NK-92 treated with Interleukin-12 subunit alpha and Interleukin-12 subunit beta, amount 100 ng/mL, for 24 hours (cell line): Measurements from ENCODE around the gene EIF6.

Experiments used
- DNase-seq: peaks from one replicate; lab custom pipeline; 2025; lab: John Stamatoyannopoulos, UW

The EIF6 gene

DNA sequence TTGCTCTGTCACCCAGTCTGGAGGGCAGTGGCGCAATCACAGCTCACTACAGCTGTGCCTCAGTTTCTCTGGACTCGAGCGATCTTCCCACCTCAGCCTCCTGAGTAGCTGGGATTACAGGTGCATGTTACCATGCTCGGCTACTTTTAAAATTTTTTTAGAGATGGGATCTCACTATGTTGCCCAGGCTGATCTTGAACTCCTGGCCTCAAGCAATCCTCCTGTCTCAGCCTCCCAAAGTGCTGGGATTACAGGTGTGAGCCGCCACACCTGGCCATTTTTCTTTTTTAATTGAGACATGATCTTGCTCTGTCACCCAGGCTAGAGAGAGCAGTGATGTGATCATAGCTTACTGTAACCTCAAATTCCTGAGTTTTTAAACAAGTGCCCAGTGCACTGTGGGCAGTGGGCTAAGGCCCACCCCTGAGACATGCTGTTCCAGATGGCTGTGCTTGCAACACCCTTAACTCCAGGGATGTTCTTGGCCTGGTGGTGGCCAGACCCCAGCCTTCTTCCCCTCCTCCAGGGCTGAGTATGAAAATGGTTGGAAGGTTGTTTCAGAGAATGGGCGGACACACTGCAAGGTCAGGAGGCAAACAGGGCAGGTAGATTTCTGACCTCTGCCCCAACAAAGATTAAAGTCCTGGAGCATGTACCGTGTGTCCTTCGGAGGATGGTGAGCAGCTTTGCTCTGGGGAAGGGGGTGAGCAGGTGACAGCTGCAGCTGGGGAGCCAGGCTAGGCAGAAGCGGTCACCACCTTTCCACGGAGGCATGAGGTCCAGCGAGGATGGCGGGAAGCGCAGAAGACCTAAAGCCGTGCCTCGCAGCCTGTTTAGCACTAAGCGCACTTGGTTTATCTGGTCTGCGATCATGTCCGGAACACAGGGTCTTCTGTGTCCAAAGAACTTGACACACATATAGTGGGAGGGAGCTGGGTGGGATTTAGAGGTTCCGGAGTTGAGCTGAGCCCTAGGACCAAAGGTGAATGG, 9.0 kb upstream of the EIF6 start:
- DNase-seq, result no peak

DNA sequence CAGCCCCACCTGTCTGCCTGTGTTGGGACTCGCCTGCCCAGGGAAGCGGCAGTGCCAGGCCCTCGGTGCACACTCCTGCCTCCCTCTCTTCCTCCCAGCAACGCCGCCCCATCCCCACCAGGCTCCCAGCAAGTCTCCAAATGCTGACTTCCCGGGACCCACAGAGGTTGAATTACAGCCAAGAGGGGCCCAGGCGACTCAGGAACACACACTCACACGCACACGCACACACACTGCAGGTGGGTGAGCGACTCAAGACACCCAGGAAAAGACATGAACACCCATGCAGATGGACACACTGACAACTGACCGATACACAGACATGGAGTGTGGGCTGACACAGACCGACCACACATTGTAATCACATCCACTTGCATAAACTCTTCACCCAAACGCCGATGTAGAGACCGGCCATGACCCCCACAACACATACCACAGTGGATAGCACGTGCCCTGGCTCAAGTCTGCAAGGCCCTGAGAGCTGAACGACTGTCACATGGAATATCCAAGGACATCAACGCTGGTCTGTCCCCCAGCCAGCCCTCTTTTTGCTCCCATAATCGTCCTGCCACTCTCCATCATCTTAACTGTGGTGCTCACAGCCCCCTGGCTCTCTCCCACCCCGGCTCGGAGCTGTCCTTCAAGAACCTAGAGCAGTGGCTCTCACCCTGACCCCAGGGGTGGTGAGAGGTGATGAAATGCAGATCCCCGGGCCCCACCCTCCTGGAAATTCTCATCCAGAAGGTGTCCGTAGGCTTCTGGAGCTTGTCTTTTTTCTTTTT, 8.1 kb upstream of the EIF6 start:
- DNase-seq, result no peak

DNA sequence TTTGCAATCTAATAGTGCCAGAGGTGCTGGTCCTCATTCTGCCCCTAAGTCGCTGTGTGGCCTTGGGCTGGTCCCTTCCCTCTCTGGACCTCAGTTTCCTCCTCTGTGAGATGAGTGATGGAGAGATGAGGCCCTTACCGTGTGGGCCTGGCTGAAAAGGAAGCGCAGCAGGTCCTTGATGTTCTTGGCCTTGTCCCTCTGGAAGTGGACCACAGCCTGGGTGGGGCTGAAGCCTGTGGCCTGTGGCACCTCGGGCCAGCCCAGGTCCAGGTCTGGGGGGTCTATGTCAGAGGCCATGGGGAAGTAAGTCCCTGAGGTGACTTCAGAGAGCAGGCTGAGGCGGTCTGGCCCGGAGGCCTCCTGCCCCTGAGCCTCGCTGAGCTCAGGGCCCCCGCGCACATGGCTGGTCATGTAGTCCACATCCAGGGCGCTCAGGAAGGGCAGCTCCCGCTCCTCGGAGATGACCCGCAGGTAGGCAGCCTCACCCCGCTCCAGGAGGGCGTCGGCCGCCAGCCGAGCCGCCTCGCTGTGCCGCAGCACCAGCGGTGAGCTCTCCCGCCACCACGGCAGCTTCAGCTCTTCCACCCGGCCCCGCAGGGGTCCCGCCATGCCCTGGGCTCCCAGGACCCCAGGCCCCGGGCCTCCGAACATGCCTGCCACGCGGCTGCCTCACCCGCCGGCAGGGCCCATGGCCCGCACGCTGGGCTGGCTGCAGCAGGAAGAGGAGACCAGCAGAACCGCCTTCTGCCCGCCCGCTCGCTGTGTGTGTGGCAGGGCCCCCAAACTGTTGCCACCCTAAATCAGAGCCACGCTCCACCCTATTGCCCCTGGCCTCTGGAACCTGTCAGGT, 7.3 kb upstream of the EIF6 start, which contains the start of gene FAM83C:
FAM83C (minus strand) TSS at position 772 of the 850 bp plus-strand sequence; CDS start at position 651, 121 bp downstream.
- DNase-seq, result no peak

DNA sequence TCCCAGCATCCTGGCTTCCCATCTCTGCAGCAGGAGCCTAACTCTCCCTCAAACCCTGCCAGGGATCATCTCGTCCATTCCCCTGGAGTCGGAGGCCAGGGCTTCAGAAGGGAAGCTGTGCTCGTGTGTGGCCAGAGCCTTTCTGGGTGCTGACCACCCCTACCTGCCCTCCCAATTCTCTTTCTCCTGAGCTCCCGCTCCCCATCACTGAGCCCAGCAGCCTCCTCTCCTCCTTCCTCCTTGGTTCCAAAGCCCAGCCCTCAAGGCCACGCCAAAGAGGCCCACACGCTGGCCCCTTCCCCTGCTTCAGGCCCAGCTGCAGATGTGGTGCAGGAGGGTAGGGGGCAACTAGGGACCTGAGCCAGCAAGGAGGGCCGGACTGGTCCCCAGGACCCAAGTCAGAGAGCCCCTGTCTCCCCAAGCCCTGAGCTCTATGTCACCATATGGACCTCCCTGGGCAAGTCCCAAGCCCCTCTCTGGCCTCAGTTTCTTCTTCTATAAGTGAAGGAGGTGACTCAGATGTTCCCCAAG, 6.4 kb upstream of the EIF6 start:
- DNase-seq, result no peak

DNA sequence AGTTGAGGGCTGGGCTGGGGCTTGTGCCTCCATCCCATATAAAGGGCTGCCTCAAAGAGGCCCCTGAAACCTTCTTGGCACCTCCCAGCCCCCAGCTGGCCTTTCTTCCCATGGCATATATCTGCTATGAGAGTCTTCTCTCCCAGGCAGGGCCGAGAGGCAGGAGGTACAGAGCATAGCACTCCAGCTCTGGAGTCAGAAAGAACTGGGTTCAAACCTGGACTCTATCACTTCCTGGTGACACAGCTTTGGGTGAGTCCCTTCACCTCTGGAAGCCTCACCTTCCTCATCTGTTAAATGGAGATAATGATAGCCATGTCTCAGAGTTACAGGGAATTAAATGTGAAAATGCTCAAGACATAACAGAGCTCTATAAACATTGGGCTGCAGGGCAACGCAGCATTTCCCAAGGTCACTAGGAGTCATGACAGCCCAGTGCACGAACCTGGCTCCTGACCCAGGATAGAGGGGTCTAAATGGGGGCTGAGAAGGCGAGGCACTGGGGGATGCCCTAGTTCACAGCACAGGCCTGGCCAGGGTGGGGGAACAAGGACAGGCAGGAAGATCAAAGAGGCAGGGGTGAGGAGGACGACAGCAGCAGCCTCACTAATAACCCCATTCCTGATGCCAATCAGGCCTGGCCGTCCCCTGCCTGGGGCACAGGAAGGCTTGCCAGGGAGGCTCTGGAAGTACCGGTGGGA, 5.8 kb upstream of the EIF6 start:
- DNase-seq, result no peak

DNA sequence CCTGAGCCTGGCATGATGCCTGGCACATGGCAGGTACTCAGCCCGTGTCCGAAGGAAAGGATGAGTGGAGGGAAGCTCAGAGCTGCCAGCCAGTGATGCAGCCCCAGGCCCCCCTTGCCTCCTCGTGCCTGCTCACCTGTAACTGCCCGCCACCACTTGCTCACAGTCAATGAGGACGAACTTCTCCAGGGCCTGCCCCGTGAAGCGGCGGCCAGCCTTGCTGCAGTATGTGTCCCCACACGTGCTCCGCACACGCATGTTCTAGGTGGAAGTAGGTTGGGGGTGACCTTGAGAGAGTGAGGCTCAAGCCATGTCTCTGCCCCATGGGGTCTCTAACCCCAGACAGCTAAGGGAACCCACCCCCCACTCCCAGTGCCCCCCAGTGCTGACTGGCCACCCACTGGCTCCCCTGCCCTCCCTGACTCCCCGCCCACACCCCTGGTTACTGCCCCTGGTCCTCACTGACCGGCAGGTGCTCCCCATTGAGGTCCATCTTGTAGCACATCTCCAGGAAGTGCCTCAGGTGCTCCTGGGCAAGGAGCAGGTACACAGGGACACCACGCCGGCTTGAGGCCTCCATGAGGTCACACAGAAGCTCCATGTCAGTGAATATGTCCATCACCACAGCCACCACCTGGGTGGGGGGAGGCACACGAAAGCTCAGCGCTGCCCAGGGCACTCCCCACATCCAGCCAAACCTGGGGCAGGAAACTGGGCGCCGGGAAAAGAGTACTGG, 3.9 kb upstream of the EIF6 start:
- DNase-seq, result no peak

DNA sequence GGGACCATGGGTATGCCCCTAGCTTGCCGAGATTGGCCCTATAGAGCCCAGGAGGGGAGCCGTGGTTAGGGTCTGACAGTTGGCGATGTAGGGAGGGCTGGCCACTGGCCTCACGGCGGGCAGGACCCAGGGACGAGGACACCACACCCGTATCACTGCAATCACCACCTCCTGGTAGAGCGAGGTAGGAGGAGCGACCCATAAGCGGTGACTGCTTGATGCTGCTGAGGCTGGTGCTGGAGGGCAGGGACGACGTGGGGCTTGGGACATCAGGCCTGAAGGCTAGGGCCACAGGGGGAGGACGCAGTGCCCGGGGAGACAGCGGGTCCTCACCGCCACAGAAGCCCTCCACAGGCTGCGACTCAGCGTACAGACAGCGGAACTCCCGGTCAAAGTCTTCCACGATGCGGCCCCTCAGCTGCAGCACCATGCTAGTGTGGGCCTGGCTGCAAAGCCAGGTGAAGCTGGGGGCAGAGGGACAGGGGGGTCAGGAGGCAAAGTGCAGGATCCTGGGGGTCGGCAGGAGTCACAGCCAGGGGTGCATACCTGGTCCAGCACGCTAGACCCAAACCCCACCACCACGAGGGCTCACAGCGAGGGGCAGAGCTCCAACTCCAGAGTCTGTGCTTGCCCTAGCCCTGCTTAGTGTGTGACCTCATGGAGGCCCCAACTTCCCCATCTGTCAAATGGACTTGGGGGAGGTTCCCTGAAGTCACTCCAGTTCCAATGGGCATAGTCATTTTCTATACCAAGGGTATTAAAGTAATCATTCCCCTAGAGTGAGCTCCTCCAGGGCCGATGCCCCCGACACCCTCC, 3.1 kb upstream of the EIF6 start:
- DNase-seq, result no peak

DNA sequence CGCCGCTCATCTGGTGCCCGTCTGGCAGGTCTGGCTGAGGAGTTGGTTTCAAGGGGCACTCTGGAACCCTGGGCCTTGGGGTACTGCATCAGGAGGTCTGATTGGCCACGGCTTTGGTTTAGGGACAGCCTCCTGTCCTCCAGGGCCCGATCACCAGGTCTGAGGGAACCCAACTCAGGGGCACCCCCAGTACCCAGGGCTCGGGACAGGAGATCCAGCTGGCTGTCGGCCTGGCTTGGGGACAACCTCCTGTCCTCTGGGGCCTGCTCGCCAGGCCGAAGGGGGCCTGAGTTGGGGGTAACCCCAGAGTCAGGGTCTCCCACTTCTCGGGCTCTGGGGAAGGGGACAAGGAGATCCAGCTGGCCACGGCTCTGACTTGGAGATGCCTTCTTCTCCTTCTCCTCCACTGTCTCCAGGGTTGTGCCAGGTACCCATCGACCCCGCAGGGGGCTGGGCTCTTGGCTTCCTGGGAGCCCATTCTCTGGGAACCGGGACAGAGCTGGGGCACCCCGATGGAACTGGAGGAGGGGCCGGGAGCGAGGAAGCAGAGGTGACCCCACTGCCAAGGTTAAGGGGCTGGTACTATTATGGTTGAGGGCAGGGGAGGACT, 2.4 kb upstream of the EIF6 start:
- DNase-seq, result no peak

DNA sequence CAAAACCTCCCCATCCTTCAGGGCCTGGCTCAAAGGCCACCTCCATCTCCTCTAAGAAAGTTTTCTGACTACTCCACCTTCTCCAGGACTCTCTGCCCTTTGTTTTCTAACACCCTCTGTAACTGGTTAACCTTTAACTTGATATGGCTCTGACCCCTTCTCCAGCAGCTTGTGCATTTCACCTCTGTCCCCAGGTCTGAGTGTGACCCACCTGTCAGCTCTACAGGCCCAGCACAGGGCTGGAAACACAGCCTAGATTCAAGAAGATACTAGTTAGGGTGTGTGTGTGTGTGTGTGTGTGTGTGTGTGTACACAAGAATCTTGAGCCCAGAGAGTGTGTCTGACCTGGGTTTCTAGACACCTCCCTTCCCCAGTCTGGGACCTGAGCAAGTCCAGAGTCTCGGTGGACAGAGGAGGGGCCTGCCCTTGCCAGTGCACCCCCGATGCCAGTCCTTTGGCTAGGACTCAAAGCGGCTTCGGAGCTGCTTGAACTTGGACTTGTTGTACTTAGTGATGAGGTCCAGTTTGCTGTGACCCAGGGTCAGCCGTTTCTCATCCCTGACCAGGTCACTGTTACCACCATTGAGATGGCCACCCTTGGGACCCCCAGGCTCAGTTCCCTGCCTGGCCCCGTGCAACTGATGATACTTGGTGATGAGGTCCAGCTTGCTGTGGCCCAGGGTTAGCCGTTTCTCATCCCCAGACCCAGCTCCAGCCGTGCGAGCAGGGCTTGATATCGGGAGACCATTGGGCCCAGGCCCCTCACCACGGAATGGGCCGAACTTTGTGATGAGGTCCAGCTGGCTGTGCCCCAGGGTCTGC, 1.7 kb upstream of the EIF6 start:
- DNase-seq, result no peak

DNA sequence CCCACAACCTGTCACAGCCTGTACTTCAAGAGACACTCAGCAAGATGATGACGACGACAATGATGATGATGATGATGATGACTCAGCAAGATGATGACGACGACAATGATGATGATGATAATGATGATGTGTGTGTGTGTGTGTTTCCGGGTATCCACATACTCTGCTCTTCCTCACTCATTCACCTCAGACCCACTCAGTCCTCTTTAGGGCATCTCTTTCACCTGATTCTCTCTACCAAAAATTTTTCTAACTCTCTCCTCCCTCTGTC, 1.2 kb upstream of the EIF6 start:
- DNase-seq, result no peak

DNA sequence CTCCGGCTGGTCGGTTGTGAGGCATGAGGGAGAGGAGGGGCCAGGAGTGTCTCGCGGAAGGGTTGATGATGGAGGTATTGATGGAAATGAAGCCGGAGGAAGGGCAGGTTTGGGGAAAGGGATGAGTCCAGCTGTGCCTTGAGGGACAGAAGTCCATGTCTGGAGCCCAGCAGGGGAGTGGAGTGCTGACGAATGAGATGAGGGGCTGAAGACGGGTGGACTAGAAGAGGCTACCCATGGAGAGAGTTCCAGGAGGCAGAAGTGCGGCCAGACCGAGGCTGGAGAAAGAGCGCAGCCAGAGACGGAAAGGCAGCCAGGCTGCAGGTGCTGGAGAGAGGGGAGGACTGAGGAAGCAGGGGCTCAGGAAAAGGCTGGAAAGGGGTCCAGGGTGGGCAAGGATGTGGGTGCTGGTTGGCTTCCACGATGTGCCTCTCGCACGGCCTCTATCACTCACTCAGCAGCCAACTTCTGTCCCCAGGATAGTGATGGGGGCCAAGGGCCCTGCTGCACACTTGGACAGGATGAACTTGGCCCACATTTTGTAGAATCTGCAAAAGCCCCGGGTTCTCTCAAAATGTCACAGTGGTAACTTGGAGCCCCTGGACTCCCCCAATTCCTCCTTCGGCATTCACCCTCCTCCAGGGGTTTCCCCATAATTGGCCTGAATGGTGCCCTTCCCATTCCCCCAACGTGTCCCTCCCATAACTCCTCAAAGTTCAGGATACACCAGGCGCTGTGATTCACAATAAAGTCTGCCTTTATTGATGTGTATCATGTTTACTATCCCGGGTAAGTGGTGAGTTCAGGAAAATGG, 627 bp upstream of the EIF6 start:
- DNase-seq, result no peak

DNA sequence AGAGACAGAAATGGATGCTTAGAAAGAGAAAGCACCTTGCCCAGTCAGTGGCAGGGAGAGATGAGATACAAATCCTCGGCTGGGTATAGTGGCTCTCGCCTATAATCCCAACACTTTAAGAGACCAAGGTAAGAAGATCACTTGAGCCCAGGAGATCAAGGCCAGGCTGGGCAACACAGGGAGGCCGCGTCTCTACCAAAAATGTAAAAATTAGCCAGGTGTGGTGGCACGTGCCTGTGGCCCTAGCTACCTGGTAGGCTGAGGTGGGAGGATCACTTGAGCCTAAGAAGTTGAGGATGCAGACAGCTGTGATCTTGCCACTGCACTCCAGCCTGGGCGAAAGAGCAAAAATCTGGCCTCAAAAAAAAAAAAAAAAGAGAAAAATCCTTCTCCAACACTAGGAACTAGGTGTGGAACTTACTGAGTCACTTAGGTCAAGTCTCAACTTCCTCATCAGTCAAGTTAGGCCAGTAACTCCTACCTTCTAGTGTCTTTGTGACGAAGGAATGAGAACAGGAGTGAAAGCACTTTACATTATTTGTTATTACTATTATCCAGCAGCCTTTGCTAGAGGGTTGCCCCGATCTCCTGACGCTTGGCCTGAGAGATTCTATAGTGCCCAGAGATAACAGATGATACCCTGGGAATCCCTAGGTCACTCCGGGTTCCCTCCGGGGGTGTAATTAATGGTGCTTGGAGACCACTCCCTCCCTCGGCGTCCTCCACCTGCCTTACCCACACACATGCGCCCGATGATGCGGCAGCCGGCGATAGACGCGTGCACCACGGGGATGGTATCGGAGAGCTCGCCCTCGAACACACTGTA, 918 bp downstream of the EIF6 start:
- DNase-seq, result no peak

DNA sequence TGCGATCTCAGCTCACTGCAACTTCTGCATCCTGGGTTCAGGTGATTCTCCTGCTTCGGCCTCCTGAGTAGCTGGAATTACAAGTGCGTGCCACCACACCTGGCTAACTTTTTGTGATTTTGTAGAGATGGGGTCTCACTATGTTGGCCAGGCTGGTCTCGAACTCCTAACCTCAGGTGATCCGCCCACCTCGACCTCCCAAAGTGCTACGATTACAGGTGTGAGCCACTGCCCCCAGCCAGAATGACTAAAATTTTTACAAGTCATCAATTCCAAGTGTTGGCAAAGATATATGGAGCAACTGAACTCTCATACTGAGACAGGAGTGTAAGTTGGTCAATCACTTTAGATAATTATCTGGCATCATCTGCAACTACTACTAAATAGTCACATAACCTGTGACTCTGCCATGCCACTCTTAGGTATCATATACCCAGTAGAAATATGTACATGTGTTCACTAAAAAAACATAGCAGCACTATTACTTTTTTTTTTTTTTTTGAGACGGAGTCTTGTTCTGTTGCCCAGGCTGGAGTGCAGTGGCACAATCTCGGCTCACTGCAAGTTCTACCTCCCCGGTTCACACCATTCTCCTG, 3.0 kb downstream of the EIF6 start:
- DNase-seq, result no peak

DNA sequence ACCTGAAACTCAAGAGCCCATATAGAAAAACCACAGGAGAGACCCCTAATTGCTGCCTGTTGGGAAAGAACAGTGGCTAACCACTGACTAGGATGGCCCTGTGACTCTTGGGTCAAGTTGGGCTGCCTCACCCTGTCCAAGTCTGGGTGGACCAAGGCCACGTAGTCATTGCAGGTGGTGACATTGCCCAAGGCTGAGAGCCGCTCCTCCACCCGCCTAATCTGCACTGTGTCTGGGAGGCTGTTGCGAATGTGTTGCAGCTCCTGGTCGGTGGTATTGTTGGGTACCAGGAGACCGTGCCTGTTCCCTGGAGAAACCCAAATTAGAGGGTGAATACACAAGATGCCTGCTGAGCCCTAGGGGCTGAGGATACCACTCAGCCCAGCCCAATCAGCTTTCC, 4.0 kb downstream of the EIF6 start:
- DNase-seq, result no peak

DNA sequence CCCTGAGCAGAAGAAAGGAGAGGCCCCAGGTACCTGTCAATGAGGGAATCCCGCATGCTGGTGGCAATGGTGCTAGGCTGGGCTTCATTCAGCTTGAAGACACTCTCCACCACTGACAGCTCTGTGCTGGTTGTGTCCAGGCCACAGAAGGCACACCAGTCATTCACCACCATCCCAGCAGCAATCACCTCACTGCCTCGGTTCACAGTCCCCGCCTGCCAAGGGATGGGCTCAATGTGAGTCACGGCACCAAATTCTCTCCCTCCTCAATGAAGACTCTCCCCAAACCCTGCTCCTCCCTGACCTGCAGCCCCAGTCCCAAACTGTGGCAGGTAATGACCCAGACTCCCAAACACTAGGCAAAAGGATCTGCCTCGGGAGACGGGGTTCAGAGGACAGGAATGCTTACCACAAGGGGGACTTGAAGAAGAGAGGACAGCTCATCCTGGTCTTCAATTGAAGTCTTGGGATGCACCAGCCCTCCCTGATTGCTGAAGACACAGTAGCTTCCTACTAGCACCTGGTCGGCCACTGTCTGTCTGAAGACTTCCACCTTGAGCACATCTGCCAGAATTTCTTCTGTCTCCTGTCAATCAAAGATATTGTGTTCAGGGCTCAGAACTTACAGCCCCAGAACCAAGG, 4.9 kb downstream of the EIF6 start:
- no peak for DNase-seq

DNA sequence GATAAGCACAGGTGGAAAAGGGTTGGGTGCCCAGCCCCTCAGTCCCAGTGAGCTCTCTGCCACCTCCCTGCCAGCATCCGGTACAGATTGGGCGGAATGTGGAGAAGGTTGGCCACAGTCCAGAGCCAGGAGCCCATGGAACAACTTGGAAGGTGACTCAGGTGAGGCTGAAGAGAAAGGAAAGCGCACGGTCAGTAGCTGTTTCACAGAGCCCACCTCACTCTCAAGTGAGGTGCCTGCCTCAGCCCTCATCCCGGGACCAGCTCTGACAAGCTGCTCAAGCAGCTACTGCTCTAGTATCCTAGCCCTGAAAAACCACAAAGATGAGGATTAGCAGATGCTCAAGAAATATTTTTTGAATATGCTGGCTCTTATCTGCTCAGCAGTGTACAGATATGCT, 5.5 kb downstream of the EIF6 start:
- no peak for DNase-seq
